ENCODE results near the gene PSORS1C2.
"Not testable (repeated sequence)": the region's sequence is repeated elsewhere in the genome, so short reads cannot be mapped to it uniquely, and the experiment has no call there.

PSORS1C2 gene

GRCh38 chr6:31172973-31173384 is 34.1 kb upstream of the PSORS1C2 start:
- Mint-ChIP-seq H3K9me3 (no peaks in the 10 kb centered on the region), H3K4me1 (ENCODE audit: low read depth in 2 of 2) (peaks cover 4 to 6% of the 10 kb centered on the region in 2 donors), H3K36me3 (ENCODE audit: insufficient read depth) (no peaks in the 10 kb centered on the region), H3K27me3 (no peaks in the 10 kb centered on the region), H3K27ac (peak overlapping the region in 1 of 2 donors; percentile 26), H3K4me3 (no peak overlapping the region)
- ATAC-seq (replicated peaks) (no peak), DNase-seq (no peak)

DNA sequence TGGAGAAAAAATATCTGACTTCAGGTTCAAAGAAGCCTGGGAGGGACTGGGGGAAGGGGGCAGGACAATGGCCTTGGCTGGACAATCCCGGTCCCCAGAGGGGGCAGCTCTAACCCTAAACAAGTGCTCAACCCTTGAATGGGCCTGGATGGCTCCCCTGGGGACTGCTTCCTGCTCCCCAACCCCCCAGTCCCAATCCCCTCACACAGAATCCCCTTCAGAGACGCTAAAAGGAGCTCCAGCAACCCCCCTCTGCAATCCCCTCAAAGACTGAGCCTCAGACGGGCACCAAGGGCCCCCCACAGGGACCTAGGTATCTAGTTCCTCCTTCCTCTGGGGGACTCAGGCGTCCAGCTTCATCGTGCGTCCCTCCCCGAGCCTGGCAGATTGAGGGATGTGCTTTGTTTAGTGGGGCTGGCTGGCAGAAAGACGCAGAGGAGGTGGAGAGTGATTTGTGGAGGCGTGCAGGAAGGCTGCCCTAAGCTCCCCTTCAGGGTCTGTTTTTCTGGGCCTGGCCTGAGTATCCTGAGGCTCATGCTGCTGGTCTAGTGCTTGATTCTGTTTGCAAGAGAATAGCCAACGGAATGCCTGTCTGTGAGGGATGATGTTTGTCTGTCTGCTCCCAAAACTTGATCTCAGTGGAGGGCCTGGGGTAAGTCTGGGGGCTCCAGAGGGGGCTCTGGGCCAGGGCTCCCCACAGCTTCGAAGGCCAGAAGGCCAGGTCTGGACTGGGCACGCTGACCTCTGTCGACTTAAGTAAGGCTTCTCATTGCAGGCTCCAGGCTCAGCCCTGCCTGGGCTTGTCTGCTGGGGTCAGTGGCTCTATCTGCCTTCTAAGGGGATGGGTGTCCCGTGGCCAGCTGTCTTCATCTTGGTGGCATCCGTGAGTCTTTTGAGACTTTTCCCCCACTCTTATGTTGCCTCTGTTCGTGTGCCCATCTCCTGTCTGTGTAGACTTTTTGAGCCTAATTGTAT is 33.4 kb upstream of the PSORS1C2 start:
- ATAC-seq (replicated peaks) (no peak), DNase-seq (no peak)
- Mint-ChIP-seq H3K4me3 (no peak overlapping the region), H3K27me3 (no peaks in the 10 kb centered on the region), H3K36me3 (ENCODE audit: insufficient read depth) (no peaks in the 10 kb centered on the region), H3K27ac (peak overlapping the region in 1 of 2 donors; percentile 26), H3K9me3 (no peaks in the 10 kb centered on the region), H3K4me1 (ENCODE audit: low read depth in 2 of 2) (peaks cover 3 to 6% of the 10 kb centered on the region in 2 donors)

DNA sequence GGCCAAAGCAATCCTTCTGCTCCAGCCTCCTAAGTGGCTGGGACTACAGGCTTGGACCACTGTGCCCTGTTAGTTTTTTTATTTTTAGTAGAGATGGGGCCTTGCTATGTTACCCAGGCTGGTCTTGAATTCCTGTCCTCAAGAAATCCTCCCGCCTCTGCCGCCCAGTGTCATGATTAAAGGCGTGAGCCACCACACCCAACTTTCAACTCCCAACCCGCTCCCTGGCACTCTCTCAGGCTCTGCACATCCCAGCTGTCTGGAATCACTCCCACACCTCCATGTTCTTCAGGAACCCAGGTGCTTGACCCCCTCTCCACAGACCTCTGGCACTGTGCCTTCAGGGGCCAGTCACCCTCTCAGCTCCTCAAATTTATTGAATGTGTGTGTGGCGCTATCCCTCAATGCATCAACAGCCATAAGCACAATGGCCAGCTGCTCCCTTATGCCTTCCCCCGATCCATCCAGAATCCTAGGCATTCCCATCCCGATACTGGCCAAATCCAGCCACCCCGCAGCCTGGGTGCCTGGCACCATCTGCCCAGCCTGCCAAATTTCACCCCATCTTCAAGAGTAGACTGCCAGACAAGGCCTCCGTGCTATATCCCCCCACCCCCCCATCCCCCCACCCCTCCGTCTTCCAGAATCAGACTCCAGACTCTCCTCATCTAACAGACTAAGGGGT is 32.3 kb upstream of the PSORS1C2 start:
- H3K27ac Mint-ChIP-seq = peak overlapping the region in 1 of 2 donors; percentile 39
- H3K27me3 Mint-ChIP-seq = no peaks in the 10 kb centered on the region
- H3K4me1 Mint-ChIP-seq (ENCODE audit: low read depth in 2 of 2) = peaks cover 3 to 5% of the 10 kb centered on the region in 2 donors
- H3K9me3 Mint-ChIP-seq = no peaks in the 10 kb centered on the region
- no peak for DNase-seq
- no peak for ATAC-seq (replicated peaks)
- H3K36me3 Mint-ChIP-seq (ENCODE audit: insufficient read depth) = no peaks in the 10 kb centered on the region
- H3K4me3 Mint-ChIP-seq = no peak overlapping the region

DNA sequence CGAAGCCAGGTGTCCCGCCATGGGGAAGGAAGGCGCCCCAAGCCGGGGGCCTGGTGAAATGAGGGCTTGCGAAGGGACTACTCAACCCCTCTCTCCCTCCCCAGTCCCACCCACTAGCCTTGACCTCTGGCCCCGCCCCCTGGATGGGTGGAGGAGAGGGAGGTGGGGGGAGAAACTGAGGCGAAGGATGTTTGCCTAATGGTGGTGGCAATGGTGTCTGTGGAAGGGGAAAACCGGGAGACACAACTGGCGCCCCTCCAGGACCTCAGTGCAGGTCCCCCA is 31.7 kb upstream of the PSORS1C2 start, which contains the start of gene POU5F1:
TSS of gene POU5F1 (minus strand) at position 83 of the 282 bp plus-strand sequence. CDS start at position 21, 62 bp downstream.
- Mint-ChIP-seq H3K27me3 (no peaks in the 10 kb centered on the region), H3K27ac (peak within 1 kb of the TSS; percentile 39 to 68), H3K4me1 (ENCODE audit: low read depth in 2 of 2) (no peaks in the 10 kb centered on the region), H3K4me3 (no peak within 1 kb of the TSS), H3K36me3 (ENCODE audit: insufficient read depth) (no peaks in the 10 kb centered on the region), H3K9me3 (no peaks in the 10 kb centered on the region)
- ATAC-seq (replicated peaks) = no peak
- DNase-seq = no peak

DNA sequence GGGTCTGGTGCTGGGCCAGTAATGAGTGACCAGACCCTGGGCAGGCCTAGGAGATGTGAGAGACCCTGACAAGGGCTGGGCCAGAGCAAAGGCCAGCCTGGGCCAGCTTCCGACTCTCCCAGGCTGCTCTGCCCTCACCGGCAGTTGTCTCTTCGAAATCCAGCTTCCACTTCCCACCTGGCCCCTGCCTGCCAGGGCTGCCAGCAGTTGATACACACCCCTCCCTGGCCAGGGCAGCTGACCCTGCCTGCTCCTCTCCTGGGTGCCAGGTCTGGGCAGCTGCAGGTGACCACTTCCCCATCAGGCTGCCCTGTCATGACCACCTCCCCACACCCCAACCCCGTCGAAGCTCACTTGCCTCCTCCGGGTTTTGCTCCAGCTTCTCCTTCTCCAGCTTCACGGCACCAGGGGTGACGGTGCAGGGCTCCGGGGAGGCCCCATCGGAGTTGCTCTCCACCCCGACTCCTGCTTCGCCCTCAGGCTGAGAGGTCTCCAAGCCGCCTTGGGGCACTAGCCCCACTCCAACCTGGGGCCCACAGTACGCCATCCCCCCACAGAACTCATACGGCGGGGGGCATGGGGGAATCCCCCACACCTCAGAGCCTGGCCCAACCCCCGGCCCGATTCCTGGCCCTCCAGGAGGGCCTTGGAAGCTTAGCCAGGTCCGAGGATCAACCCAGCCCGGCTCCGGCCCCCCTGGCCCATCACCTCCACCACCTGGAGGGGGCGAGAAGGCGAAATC is 31.2 kb upstream of the PSORS1C2 start:
- not testable (repeated sequence) for DNase-seq; H3K36me3 Mint-ChIP-seq (ENCODE audit: insufficient read depth); H3K9me3 Mint-ChIP-seq; H3K27me3 Mint-ChIP-seq; H3K4me1 Mint-ChIP-seq (ENCODE audit: low read depth in 2 of 2); ATAC-seq (replicated peaks); H3K4me3 Mint-ChIP-seq
- H3K27ac Mint-ChIP-seq = peak overlapping the region in 1 of 2 donors; percentile 68

- Mint-ChIP-seq H3K27me3 (no peaks in the 10 kb centered on the region), H3K36me3 (ENCODE audit: insufficient read depth) (no peaks in the 10 kb centered on the region), H3K9me3 (no peaks in the 10 kb centered on the region), H3K27ac (no peak overlapping the region), H3K4me3 (no peak overlapping the region), H3K4me1 (ENCODE audit: low read depth in 2 of 2) (no peaks in the 10 kb centered on the region)
- DNase-seq (no peak), ATAC-seq (replicated peaks) (no peak)
Observed at GRCh38 chr6:31169123-31169857, 30.4 kb upstream of the PSORS1C2 start.

DNA sequence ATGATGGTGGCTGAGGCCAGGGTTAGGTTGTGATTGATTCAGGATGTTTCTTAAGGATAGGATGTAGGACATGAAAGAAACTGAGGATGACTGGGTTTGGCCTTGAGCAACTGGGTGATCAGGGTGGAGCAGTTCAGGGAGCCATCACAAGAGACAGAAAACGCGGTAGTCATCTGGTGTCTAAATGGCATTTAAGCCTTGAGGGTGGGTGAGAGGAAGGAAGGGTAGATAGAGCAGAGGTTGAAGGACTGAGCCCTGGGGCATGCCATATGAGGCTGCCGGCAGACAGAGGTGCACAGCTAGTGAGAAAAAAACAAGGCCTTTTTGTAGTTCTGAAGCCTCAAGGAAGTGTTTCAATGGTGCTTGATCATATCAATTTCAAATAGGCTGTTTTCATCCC is 29.7 kb upstream of the PSORS1C2 start:
- no peak overlapping the region for H3K4me3 Mint-ChIP-seq
- no peaks in the 10 kb centered on the region for H3K36me3 Mint-ChIP-seq (ENCODE audit: insufficient read depth)
- no peaks in the 10 kb centered on the region for H3K9me3 Mint-ChIP-seq
- no peak for DNase-seq
- no peaks in the 10 kb centered on the region for H3K27me3 Mint-ChIP-seq
- no peaks in the 10 kb centered on the region for H3K4me1 Mint-ChIP-seq (ENCODE audit: low read depth in 2 of 2)
- H3K27ac Mint-ChIP-seq = no peak overlapping the region
- no peak for ATAC-seq (replicated peaks)

DNA sequence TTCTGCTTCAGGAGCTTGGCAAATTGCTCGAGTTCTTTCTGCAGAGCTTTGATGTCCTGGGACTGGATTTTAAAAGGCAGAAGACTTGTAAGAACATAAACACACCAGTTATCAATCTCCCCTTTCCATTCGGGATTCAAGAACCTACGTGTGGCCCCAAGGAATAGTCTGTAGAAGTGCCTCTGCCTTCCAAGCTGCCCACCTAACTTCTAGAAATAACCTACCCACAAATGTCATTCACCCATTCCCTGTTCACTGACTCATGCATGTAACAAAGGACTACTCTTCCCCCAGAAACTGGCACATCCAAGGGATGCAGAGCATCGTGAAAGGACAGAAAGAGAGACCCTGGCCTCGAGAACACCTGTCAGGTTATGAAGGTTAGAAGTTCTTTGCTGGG is 27.1 kb upstream of the PSORS1C2 start:
- Mint-ChIP-seq H3K9me3 (no peaks in the 10 kb centered on the region), H3K36me3 (ENCODE audit: insufficient read depth) (no peaks in the 10 kb centered on the region), H3K27ac (peak overlapping the region in 1 of 2 donors; percentile 41)

GRCh38 chr6:31165064-31165832 is 26.4 kb upstream of the PSORS1C2 start:
- H3K4me1 Mint-ChIP-seq (ENCODE audit: low read depth in 2 of 2); H3K4me3 Mint-ChIP-seq; H3K9me3 Mint-ChIP-seq; ATAC-seq (replicated peaks); H3K27ac Mint-ChIP-seq; H3K36me3 Mint-ChIP-seq (ENCODE audit: insufficient read depth); DNase-seq; H3K27me3 Mint-ChIP-seq: not testable (repeated sequence)

More for the DNA sequence above, 27.1 kb upstream of the PSORS1C2 start:
- H3K4me3 Mint-ChIP-seq = no peak overlapping the region
- no peaks in the 10 kb centered on the region for H3K4me1 Mint-ChIP-seq (ENCODE audit: low read depth in 2 of 2)
- DNase-seq (no peak), ATAC-seq (replicated peaks) (no peak)
- H3K27me3 Mint-ChIP-seq = no peaks in the 10 kb centered on the region

DNA sequence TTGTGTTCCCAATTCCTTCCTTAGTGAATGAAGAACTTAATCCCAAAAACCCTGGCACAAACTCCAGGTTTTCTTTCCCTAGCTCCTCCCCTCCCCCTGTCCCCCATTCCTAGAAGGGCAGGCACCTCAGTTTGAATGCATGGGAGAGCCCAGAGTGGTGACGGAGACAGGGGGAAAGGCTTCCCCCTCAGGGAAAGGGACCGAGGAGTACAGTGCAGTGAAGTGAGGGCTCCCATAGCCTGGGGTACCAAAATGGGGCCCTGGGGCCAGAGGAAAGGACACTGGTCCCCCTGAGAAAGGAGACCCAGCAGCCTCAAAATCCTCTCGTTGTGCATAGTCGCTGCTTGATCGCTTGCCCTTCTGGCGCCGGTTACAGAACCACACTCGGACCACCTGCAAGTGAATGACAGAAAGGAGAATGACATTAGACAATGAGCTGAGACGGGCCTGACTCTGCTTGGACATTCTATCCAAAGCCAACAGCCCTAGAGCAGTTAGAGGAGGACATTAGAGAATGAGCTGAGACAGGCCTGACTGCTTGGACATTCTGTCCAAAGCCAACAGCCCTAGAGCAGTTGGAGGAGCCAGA is 25.7 kb upstream of the PSORS1C2 start:
- H3K4me3 Mint-ChIP-seq; ATAC-seq (replicated peaks); H3K27ac Mint-ChIP-seq; DNase-seq; H3K4me1 Mint-ChIP-seq (ENCODE audit: low read depth in 2 of 2); H3K9me3 Mint-ChIP-seq; H3K27me3 Mint-ChIP-seq; H3K36me3 Mint-ChIP-seq (ENCODE audit: insufficient read depth): not testable (repeated sequence)

DNA sequence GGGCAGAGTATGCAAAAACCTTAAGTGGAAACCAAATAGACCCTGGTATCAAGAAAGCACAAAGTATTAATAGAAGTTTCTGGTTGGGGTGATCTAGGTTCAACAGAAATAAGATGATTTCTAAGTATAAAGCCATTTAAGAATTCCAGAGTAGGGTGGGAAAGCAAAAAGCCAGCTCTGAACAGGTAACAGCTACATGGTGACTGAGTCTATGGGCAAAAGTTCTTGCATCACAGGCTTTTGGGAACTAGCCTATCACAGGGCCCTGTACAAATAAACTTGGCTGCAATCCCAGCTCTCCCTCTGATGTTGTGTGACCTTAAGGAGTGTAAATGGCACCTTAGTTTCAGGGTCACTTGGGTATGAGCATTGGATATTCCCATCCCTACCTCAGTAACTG is 25.1 kb upstream of the PSORS1C2 start:
- Mint-ChIP-seq H3K27me3 (no peaks in the 10 kb centered on the region), H3K4me1 (ENCODE audit: low read depth in 2 of 2) (peaks cover 7 to 12% of the 10 kb centered on the region in 2 donors), H3K4me3 (no peak overlapping the region), H3K27ac (no peak overlapping the region), H3K9me3 (no peaks in the 10 kb centered on the region), H3K36me3 (ENCODE audit: insufficient read depth) (peaks cover under 1% of the 10 kb centered on the region)
- DNase-seq = no peak
- ATAC-seq (replicated peaks) = no peak

DNA sequence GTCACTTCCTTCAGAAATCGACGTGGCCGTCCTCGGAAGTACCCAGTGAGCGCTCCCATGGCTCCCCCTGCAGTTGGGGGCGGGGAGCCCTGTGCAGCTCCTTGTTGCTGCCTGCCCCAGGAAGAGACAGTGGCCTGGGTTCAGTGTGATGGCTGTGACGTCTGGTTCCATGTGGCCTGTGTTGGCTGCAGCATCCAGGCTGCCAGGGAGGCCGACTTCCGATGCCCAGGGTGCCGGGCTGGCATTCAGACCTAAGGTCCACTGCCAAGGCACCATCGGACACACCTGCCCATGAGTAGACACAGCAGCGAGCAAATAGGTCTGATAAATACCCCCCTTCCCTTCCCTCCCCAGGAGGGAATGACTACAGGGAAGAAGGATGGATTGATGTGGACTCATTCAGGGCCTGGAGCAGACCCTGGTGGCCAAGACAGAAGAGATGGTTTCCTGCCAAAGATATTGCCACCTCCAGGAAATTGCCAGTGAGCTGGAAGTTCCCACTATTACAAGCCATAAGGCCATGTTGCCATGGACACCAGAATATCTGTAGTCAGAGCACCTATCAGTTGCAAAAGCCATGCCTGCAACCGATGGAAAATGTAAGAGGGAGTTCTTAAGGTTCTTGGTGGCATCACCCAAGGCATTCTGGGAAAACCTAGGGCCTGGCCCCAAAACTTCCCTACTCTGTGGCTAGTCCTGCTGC is 23.7 kb upstream of the PSORS1C2 start:
- H3K9me3 Mint-ChIP-seq = no peaks in the 10 kb centered on the region
- peaks cover 13 to 21% of the 10 kb centered on the region in 2 donors for H3K4me1 Mint-ChIP-seq (ENCODE audit: low read depth in 2 of 2)
- no peaks in the 10 kb centered on the region for H3K27me3 Mint-ChIP-seq
- H3K36me3 Mint-ChIP-seq (ENCODE audit: insufficient read depth) = peaks cover 10% of the 10 kb centered on the region
- ATAC-seq (replicated peaks) (no peak), DNase-seq (no peak)
- no peak overlapping the region for H3K4me3 Mint-ChIP-seq
- peak overlapping the region in 1 of 2 donors; percentile 26 for H3K27ac Mint-ChIP-seq
